DND-41 (cell line): ENCODE data around the gene TNNC2.

Experiments
- CTCF ChIP-seq: IDR thresholded peaks from 2 replicates; pipeline ENCODE4 v1.5.1; 2012; ENCODE audit warnings: borderline replicate concordance, low read length, moderate library complexity, mild to moderate bottlenecking; ENCODE audit not compliant: poor library complexity, severe bottlenecking; ENCODE audit errors: extremely low read depth
- EZH2 ChIP-seq: IDR thresholded peaks from 3 replicates; pipeline ENCODE4 v1.6.1; 2012; ENCODE audit warnings: borderline replicate concordance, low read depth, mild to moderate bottlenecking, moderate library complexity, low read length, inconsistent platforms; ENCODE audit not compliant: severe bottlenecking

GRCh38 chr20:45867136-45867818 is 40.2 kb upstream of the TNNC2 start:
- TF ChIP-seq CTCF: no peak
- no peak for TF ChIP-seq EZH2
